SIG-M5 treated with dmso at 0.1 percent for 504 hours (cell line): Measurements from ENCODE around the gene TFPT.

Experiments
- DNase-seq: peaks from one replicate; lab custom pipeline; 2025; ENCODE audit not compliant: unreplicated experiment; lab: John Stamatoyannopoulos, UW

TFPT gene

GRCh38 chr19:54081032-54081431 lies 34.4 kb downstream of the TFPT start, which contains the start of gene TARM1:
TSS of gene TARM1 (minus strand) at chr19:54081365. CDS start at chr19:54081340, 25 bp downstream.
- DNase-seq: no peak

GRCh38 chr19:54077334-54077733 lies 38.1 kb downstream of the TFPT start:
- DNase-seq: peak; percentile 82

- no peak for DNase-seq
These were observed 40.6 kb downstream of the TFPT start for GRCh38 chr19:54074851-54075250.

GRCh38 chr19:54073829-54074228 lies 41.6 kb downstream of the TFPT start:
- DNase-seq: no peak

GRCh38 chr19:54069470-54069869 lies 46.0 kb downstream of the TFPT start:
- no peak for DNase-seq

- DNase-seq: no peak
These were observed 51.9 kb downstream of the TFPT start, which contains the start of gene VSTM1 for GRCh38 chr19:54063350-54064116. TSS of gene VSTM1 (minus strand) at chr19:54063897. CDS start at chr19:54063777, 120 bp downstream.

- peak; percentile 4 for DNase-seq
These were observed 52.8 kb downstream of the TFPT start for GRCh38 chr19:54062643-54063042.
